ENCODE results near the gene MAP3K1.
"Not testable (repeated sequence)": the region's sequence is repeated elsewhere in the genome, so short reads cannot be mapped to it uniquely, and the experiment has no call there.

The MAP3K1 gene

DNA sequence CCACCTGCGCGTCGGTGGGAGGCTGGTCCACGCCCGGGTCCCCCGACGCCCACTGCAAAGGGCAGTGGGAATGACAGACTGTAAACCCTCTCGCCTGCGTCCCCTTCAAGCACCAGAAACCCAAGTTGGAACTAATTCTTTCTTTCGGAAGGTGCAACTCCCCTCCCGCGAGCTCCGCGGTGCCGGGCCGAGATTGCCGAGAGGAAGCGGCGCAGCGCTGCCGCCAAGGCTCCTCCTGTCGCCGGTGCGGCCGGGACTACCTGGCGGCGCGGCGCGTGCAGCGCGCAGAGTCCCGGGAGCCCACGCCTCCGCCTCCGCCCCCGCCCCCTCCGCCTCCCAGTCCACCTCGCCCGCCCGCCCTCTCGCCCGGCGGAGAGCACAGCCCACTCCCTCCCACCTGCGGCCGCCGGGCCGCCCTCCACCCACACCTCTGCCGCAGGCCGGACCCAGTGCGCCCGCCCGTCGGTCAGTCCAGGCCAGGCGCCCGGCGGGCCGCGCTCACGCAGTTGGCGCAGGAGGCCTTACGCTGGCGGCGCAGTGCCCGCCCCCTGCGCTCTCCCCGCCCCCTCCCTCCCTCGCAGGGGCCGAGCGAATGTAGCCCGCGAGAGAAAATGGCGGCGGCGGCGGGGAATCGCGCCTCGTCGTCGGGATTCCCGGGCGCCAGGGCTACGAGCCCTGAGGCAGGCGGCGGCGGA is at the start of gene MAP3K1:
Gene MAP3K1 (plus strand): TSS at position 587 of the 695 bp plus-strand sequence. CDS start 25 bp downstream, at position 612.
- Mint-ChIP-seq H3K4me1 (peaks cover 36% of the 10 kb centered on the region), H3K9me3 (no peaks in the 10 kb centered on the region), H3K4me3 (peak within 1 kb of the TSS; percentile 97), H3K27ac (peak within 1 kb of the TSS; percentile 98), H3K27me3 (no peaks in the 10 kb centered on the region), H3K36me3 (peaks cover 4% of the 10 kb centered on the region)
- ATAC-seq (ENCODE audit: low read depth): peak; percentile 64
- peak; percentile 85 to 92 for DNase-seq (ENCODE audit: low spot score in 2 of 2)

DNA sequence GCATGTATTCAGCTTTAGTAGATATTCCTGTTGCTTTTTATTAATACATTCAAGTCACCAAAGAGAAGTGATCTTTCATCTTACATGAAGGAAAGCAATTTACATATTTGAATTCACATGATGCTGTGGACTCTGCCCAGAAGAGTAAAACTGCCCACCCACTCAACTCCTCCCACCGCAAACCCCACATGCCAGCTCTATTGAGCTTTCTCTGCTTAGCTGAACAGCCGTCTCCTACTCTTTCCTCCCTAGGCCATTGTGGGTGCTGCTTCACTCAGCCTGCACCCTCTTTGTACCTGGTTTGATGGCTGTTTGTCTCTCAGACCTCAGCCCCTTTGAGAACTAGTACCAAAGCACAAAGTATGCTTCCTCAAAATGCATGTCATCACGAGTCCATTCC is 48.4 kb upstream of the MAP3K1 start:
- Mint-ChIP-seq H3K27me3 (no peaks in the 10 kb centered on the region), H3K36me3 (no peaks in the 10 kb centered on the region), H3K27ac (peak overlapping the region; percentile 67), H3K4me3 (peak overlapping the region; percentile 58), H3K9me3 (no peaks in the 10 kb centered on the region), H3K4me1 (peaks cover 36% of the 10 kb centered on the region)
- ATAC-seq (ENCODE audit: low read depth) (peak; percentile 37), DNase-seq (ENCODE audit: low spot score in 2 of 2) (no peak)

DNA sequence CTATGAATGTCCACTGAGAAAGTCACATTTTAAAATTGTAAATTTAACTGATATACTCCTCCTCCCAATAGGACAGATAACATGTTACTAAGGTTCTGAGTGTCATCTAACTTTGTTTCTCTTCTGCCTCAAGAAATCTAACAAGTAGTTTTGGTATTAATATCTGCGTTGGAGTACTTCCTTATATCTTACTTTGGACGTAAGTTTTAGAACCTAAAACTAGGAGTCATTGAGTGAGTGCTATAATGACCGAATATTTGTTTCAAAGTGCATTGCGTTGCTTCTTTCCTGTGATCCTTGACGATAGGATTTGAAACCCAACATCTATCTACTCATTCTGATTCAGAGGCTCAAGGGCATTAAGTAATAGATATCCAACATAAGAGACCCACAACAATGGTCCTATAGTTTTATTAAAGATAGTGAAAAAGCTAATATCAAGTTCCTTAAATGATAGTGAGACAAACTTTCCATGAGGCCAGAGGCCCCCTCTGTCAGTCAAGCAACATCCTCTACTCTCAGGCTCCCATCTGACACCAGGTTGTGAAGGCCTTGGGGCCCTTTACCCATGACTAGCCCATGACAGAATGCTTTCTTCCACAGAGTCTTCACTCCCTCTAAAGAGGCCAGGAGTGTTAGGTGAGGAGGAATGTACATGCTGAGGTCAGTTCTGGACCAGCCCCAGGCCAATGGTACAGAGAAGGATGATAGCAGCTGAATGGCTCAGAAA is 45.3 kb upstream of the MAP3K1 start:
- ATAC-seq (ENCODE audit: low read depth) (peak; percentile 29), DNase-seq (ENCODE audit: low spot score in 2 of 2) (no peak)
- peaks cover 37% of the 10 kb centered on the region for H3K4me1 Mint-ChIP-seq
- H3K36me3 Mint-ChIP-seq: no peaks in the 10 kb centered on the region
- no peaks in the 10 kb centered on the region for H3K27me3 Mint-ChIP-seq
- H3K4me3 Mint-ChIP-seq: no peak overlapping the region
- peak overlapping the region; percentile 85 for H3K27ac Mint-ChIP-seq
- no peaks in the 10 kb centered on the region for H3K9me3 Mint-ChIP-seq

DNA sequence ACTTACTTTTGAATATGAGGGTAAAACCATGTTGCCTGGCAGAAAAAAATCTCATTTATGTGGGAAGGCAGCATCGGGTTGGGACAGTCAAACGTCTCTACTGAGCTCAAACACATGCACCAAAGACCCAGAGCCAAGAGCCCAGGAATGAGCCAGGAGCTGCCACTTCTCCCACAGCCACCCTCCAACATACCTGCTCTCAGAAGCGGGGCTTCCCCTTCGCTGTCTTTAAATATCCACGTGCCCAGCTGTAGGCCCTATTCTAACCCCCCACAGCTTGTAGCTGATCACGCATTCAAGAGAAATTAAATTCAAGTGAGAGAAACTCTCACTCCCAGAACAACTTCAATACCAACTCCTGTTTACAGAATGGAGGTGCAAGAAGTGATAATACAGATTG is 42.6 kb upstream of the MAP3K1 start:
- Mint-ChIP-seq H3K9me3 (peaks cover 3% of the 10 kb centered on the region), H3K36me3 (peaks cover 3% of the 10 kb centered on the region), H3K4me3 (no peak overlapping the region), H3K27me3 (no peaks in the 10 kb centered on the region), H3K4me1 (peaks cover 22% of the 10 kb centered on the region), H3K27ac (peak overlapping the region; percentile 69)
- ATAC-seq (ENCODE audit: low read depth) (peak; percentile 42), DNase-seq (ENCODE audit: low spot score in 2 of 2) (no peak)

DNA sequence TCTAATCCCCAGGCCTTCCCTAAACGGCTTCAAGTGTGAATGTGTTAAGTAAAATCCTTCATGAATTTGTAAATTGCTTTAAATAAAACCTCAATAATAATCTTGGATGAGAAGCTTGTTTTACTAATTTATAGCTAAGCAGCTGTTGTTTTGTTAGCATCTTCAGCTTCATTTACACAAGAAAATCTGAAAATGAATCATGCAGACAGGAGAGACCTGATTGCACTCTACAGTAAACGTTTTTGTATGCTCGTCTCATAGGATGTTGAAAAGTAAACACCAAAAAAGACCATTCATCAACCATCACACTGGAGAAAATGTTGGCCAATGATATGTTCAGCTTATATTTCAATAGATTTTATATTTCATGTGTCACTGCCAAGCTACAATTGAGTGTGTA is 40.4 kb upstream of the MAP3K1 start:
- Mint-ChIP-seq H3K4me3 (no peak overlapping the region), H3K27ac (no peak overlapping the region), H3K27me3 (no peaks in the 10 kb centered on the region)

DNA sequence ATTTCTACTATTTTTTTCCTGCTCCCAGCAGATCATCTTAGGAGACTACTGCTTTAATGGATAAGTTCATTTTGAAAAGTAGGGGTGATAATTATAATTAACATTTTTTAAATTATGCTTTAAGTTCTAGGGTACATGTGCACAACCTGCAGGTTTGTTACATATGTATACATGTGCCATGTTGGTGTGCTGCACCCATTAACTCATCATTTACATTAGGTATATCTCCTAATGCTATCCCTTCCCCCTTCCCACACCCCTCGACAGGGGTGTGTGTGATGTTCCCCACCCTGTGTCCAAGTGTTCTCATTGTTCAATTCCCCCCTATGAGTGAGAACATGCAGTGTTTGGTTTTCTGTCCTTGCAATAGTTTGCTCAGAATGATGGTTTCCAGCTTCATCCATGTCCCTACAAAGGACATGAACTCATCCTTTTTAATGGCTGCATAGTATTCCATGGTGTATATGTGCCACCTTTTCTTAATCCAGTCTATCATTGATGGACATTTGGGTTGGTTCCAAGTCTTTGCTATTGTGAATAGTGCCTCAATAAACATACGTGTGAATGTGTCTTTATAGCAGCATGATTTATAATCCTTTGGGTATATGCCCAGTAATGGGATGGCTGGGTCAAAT is 39.0 kb upstream of the MAP3K1 start:
- peaks cover 18% of the 10 kb centered on the region for H3K4me1 Mint-ChIP-seq
- H3K27ac Mint-ChIP-seq; H3K9me3 Mint-ChIP-seq; ATAC-seq (ENCODE audit: low read depth); H3K4me3 Mint-ChIP-seq; H3K27me3 Mint-ChIP-seq; DNase-seq (ENCODE audit: low spot score in 2 of 2): not testable (repeated sequence)
- H3K36me3 Mint-ChIP-seq: peaks cover 14% of the 10 kb centered on the region

More for the DNA sequence above, 40.4 kb upstream of the MAP3K1 start:
- Mint-ChIP-seq H3K4me1 (peaks cover 19% of the 10 kb centered on the region), H3K9me3 (peaks cover 3% of the 10 kb centered on the region), H3K36me3 (peaks cover 7% of the 10 kb centered on the region)
- no peak for ATAC-seq (ENCODE audit: low read depth)
- DNase-seq (ENCODE audit: low spot score in 2 of 2): no peak

DNA sequence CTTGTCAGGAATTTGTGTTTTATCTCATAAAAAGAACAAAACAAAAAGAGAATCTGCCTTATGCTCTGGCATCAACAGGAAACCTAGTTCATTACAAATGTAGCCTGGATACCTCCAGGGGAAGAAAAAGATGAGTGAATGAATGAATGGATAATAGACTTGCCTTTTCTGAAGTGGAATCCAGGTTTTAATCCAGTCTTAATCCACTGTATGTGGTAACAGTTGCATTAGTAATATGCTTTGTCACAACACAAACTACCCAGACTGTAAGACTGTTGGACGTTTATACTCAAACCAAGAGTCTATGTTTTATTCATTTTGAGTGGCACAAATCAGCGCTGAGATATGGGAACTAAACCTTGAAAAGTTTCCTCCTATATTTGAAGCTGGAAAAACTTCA is 32.1 kb upstream of the MAP3K1 start:
- no peak for DNase-seq (ENCODE audit: low spot score in 2 of 2)
- H3K4me1 Mint-ChIP-seq: peaks cover 7% of the 10 kb centered on the region

DNA sequence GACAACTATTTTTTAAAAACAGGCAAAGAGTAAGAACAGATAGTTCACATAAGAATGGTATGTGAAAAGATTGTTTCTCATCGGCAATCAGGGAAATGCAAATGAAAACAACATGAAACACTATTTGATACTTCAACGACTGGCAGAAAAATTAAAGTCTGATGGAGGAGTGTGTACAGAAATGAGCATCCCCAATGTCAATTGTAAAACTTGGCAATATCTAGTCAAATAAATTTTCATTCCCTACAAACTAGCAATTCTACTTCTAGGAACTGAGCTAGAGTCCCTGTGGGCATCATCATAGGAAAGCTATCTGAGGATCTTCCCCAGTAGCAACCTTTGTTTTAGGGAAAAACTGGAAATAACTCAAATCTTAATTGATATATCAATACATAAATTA is 29.0 kb upstream of the MAP3K1 start:
- no peak for DNase-seq (ENCODE audit: low spot score in 2 of 2)
- no peak overlapping the region for H3K27ac Mint-ChIP-seq
- H3K36me3 Mint-ChIP-seq: no peaks in the 10 kb centered on the region
- no peaks in the 10 kb centered on the region for H3K9me3 Mint-ChIP-seq
- no peak for ATAC-seq (ENCODE audit: low read depth)
- H3K4me3 Mint-ChIP-seq: no peak overlapping the region
- no peaks in the 10 kb centered on the region for H3K27me3 Mint-ChIP-seq
- H3K4me1 Mint-ChIP-seq: peaks cover 4% of the 10 kb centered on the region

More for the DNA sequence above, 32.1 kb upstream of the MAP3K1 start:
- no peak overlapping the region for H3K4me3 Mint-ChIP-seq
- H3K27me3 Mint-ChIP-seq: no peaks in the 10 kb centered on the region
- peaks cover 12% of the 10 kb centered on the region for H3K36me3 Mint-ChIP-seq
- no peak for ATAC-seq (ENCODE audit: low read depth)
- no peak overlapping the region for H3K27ac Mint-ChIP-seq
- H3K9me3 Mint-ChIP-seq: peaks cover 3% of the 10 kb centered on the region

DNA sequence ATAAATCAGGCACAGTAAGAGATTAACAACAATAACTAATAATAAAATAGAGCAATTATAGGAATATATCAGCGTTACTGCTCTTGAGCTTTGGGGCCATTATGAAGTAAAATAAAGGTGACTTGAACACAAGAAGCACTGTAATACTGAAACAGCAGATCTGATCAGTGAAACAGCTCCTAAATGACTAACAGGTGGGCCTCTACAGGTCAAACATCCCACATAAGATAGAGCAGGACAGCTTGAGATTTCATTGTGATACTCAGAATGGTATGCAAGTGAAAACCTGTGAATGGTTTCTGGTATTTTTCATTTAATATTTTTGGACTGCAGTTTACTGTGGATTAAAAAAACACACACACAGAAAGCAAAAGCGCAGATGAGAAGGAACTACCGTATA is 24.0 kb upstream of the MAP3K1 start:
- peaks cover 2% of the 10 kb centered on the region for H3K9me3 Mint-ChIP-seq
- peaks cover 8% of the 10 kb centered on the region for H3K4me1 Mint-ChIP-seq
- H3K27ac Mint-ChIP-seq: peak overlapping the region; percentile 14
- H3K27me3 Mint-ChIP-seq: no peaks in the 10 kb centered on the region
- DNase-seq (ENCODE audit: low spot score in 2 of 2): no peak
- no peak for ATAC-seq (ENCODE audit: low read depth)
- no peak overlapping the region for H3K4me3 Mint-ChIP-seq
- H3K36me3 Mint-ChIP-seq: no peaks in the 10 kb centered on the region

DNA sequence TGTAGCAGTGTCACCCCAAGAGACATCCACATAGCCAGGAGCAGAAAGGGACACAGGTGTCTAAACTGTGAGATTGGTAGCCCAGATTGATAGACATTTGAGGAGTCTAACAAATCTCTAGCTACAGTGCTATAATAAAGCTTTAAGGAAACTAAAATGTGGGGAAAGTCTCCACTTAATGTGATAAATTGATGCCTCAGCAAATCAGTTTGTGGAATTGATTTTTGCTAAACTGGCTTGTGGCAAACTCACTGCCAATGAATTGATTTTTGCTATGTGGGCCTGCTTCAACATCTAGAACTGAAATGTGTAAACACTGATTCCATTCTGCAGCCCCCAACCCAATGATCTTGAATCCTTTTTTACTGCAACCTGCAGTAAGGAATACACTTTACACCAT is 16.8 kb upstream of the MAP3K1 start:
- H3K27ac Mint-ChIP-seq: no peak overlapping the region
- H3K27me3 Mint-ChIP-seq: no peaks in the 10 kb centered on the region
- no peaks in the 10 kb centered on the region for H3K36me3 Mint-ChIP-seq
- ATAC-seq (ENCODE audit: low read depth) (no peak), DNase-seq (ENCODE audit: low spot score in 2 of 2) (no peak)
- H3K4me1 Mint-ChIP-seq: peaks cover 8% of the 10 kb centered on the region
- H3K9me3 Mint-ChIP-seq: peaks cover 2% of the 10 kb centered on the region
- H3K4me3 Mint-ChIP-seq: no peak overlapping the region

DNA sequence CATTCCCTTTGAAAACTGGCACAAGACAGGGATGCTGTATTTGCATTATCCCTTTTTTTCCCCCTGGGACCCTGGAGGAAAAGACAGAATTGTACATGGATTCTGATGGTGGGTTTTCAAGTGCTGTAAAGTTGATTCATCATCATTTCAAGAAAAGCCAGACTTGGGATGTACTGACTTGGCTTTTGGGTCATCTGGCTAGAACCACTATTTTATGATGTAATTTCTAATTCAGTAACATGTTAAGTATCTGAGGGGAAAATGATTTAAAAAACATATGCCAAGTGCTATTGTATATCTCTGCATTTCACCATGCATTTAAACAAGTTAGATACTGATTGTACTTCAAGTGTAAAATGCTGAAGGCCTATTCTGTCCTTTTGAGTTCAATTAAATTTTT is 15.2 kb upstream of the MAP3K1 start:
- H3K4me1 Mint-ChIP-seq: peaks cover 6% of the 10 kb centered on the region
- no peaks in the 10 kb centered on the region for H3K9me3 Mint-ChIP-seq
- DNase-seq (ENCODE audit: low spot score in 2 of 2): no peak
- no peaks in the 10 kb centered on the region for H3K27me3 Mint-ChIP-seq
- ATAC-seq (ENCODE audit: low read depth): no peak
- no peak overlapping the region for H3K4me3 Mint-ChIP-seq
- no peaks in the 10 kb centered on the region for H3K36me3 Mint-ChIP-seq
- H3K27ac Mint-ChIP-seq: no peak overlapping the region

DNA sequence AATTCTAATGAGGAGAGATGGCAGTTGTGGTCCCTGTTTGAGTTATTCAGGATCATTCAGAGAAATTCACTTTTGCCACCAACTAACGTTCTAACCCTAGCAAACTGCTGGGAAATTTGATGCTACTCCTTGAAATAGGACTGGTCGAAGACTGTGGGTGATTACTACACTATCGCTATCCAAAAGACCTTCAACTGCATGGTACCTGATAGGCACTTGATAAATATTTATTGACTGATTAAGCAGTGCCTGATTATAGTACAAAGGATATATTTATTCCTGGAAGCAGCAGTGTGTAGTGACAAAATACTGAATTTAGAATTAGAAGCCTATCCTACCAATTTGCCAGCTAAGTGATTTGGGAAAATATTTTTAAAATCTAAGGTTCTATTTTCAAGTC is 14.1 kb upstream of the MAP3K1 start:
- no peaks in the 10 kb centered on the region for H3K27me3 Mint-ChIP-seq
- no peak overlapping the region for H3K4me3 Mint-ChIP-seq
- no peaks in the 10 kb centered on the region for H3K9me3 Mint-ChIP-seq
- ATAC-seq (ENCODE audit: low read depth) (no peak), DNase-seq (ENCODE audit: low spot score in 2 of 2) (no peak)
- H3K27ac Mint-ChIP-seq: no peak overlapping the region
- no peaks in the 10 kb centered on the region for H3K36me3 Mint-ChIP-seq
- peaks cover 6% of the 10 kb centered on the region for H3K4me1 Mint-ChIP-seq

DNA sequence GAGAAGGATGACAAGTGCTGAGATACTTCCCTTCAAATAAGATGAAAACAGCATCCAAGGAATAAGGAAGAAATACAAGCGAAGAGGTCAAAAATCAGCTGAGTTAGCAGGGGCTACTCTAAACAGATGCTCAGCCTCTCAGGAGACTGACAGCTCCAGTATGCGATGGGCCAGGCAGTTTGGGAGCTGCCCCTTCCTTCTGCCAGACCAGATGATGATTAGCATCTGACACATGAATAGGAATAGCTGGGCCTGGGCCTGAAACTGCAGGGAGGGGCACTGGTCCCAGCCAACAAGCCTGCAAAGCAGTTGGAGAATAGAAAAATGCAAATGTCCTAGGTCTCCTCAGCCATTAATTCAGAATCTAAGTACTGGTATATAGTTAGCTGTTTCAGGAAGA is 13.1 kb upstream of the MAP3K1 start:
- H3K27ac Mint-ChIP-seq: no peak overlapping the region
- no peak for ATAC-seq (ENCODE audit: low read depth)
- H3K27me3 Mint-ChIP-seq: no peaks in the 10 kb centered on the region
- DNase-seq (ENCODE audit: low spot score in 2 of 2): no peak
- H3K4me3 Mint-ChIP-seq: no peak overlapping the region
- peaks cover 4% of the 10 kb centered on the region for H3K4me1 Mint-ChIP-seq
- no peaks in the 10 kb centered on the region for H3K9me3 Mint-ChIP-seq
- H3K36me3 Mint-ChIP-seq: no peaks in the 10 kb centered on the region

DNA sequence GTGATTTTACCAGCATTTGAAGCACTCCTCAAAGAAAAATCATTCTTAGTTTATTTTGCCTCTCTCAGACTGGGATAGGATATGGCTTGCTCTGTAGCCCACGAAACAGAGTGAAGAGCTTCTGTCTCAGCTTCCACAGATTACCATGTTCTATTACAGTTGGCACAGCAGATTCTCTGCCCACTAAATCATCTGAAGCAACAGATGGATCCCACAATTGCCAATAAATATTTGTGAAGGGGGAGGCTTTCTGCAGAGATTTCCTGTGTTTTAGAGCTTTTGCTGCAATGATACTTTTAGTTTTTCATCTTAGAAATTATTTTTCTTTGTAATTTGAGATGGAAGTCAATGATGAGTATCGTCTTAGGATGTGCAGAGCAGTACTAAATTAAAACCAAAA is 12.3 kb upstream of the MAP3K1 start:
- DNase-seq (ENCODE audit: low spot score in 2 of 2) (no peak), ATAC-seq (ENCODE audit: low read depth) (no peak)
- peaks cover 7% of the 10 kb centered on the region for H3K4me1 Mint-ChIP-seq
- no peak overlapping the region for H3K4me3 Mint-ChIP-seq
- no peaks in the 10 kb centered on the region for H3K27me3 Mint-ChIP-seq
- no peak overlapping the region for H3K27ac Mint-ChIP-seq
- no peaks in the 10 kb centered on the region for H3K9me3 Mint-ChIP-seq
- no peaks in the 10 kb centered on the region for H3K36me3 Mint-ChIP-seq
